COLO829 (cell line): ENCODE measurements around the gene TUBA4B.
"Not testable (repeated sequence)": the region's sequence is repeated elsewhere in the genome, so short reads cannot be mapped to it uniquely, and the experiment has no call there.

Source experiments
- DNase-seq: peaks from one replicate; pipeline ENCODE4 v3.0.0; 2012; ENCODE audit warnings: low spot score

TUBA4B gene

DNA sequence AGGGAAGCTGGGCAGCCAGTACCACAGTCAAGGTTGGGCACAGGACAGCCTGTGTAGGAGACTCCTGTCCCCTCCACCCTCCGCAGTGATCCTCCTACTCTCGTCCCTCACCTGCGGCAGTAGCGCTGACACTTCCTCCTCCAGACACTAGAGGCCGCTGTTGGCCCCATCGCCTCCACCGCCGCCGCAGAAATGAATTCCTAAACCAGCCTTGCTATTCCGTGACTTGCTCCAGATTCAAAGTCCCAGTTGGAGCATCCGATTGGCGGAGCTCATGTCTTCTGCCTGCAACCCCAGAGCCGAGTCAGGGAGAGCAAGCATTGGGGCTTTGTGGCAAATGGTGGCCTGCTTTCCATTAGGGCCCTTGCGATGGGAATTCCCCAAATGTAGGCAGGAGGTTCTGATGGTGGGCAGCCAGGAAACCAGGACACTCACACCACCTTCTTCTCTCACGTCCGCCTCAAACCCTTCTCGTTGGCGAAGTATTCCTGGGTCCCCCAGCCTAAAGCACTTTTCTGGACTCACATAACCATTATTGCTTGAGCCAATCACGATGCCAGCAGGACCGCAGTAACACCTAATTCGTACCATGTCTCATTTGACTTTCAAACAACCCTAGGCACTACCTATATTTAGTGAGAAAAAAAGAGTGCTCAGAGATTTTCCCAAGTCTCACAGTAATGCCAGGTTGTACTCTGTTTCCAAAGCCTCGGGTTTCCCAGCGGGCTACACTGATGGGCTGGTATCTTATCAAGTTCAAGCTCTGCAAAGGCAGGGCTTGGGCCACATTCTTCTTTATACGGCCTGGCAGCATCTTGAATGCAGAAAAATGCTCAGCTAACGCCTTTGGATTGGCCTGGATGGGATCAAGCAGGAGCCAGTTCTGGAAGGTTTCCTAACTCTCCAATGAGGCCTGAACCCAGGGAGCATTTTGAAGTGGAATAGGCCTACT, 24.9 kb downstream of the TUBA4B start:
- peak; percentile 79 for DNase-seq

- DNase-seq = no peak
Observed at GRCh38 chr2:219278655-219279150, 25.7 kb downstream of the TUBA4B start.

DNA sequence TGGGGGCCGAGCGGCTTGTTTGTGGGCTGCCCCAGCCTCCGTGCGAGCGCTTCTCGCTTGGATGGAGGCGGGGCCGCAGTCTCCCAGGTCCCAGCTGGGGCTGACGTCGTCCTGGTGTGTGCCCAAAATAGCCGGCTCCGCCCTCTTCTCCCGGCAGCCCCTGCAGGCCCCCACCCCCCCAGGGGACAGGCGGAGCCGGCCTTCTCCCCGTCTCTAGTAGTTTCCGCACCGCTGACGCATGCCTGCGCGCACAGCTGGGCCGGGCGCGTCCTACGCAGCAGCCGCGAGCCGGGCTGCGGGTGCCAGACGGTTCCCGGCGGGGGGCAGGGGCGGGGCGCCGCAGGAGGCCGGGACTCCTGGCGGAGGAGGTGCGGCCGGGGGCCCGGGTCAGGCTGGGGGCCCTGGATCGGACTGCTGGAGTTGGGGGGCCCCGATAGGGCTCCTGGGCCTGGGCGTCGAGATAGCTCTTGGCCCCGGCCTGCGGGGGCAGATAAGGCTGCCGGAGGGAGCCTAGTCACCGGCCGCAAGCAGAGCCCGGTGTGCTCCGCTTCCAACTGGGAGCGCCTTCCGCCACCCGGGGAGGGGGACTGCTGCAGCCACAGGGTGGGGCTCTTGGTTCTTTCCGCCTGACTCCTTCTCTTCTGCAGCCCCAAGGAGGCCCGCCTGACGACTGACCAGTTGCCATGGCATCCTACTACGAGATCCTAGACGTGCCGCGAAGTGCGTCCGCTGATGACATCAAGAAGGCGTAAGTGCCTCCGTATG, 26.3 kb downstream of the TUBA4B start, which contains the start of gene DNAJB2:
Gene DNAJB2, plus strand, starts transcription at position 216 of the 765 bp plus-strand sequence. Its CDS starts 468 bp downstream, at position 684.
- DNase-seq = peak; percentile 99

- DNase-seq = no peak
Observed at GRCh38 chr2:219279916-219280516, 27.0 kb downstream of the TUBA4B start.

DNA sequence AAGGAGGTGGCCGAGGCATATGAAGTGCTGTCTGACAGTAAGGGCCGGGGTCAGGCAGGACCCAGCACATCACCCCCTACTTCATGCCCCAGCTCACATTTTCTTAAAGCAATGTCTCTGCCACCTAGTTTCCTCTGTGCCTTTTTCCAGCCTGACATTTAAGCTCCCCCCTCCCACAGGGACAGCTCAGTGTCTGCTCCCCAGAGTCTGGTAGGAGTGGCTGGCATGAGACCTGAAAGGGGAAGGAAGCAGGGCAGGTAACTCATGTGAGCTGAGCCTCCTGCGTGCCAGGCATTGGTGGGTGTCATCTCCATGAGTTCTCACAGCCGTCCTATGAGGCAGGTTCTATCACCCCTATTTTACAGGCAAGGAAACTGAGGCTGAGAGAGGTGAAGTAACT, 27.6 kb downstream of the TUBA4B start:
- no peak for DNase-seq

GRCh38 chr2:219281588-219281987, 28.5 kb downstream of the TUBA4B start:
- DNase-seq = no peak

DNA sequence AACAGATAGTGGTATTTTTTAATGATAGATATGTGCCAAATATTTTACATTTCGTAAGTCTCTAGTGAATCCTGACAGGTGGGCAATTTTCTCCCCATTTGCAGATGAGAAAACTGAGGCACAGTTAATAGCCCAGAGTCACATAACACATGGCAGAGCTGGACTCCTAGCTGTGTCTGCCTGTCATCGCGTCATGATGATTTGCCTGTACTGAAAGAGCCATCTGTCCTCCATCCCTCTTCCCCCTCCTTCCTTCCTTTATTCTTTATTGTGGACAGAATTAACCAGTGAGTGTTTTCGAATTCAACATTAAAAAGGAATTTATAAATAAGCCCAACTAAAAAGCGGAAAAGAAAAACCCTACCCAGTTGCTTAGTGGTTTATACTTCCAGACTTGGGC, 29.3 kb downstream of the TUBA4B start:
- no peak for DNase-seq

GRCh38 chr2:219282943-219283581, 30.0 kb downstream of the TUBA4B start:
- no peak for DNase-seq

DNA sequence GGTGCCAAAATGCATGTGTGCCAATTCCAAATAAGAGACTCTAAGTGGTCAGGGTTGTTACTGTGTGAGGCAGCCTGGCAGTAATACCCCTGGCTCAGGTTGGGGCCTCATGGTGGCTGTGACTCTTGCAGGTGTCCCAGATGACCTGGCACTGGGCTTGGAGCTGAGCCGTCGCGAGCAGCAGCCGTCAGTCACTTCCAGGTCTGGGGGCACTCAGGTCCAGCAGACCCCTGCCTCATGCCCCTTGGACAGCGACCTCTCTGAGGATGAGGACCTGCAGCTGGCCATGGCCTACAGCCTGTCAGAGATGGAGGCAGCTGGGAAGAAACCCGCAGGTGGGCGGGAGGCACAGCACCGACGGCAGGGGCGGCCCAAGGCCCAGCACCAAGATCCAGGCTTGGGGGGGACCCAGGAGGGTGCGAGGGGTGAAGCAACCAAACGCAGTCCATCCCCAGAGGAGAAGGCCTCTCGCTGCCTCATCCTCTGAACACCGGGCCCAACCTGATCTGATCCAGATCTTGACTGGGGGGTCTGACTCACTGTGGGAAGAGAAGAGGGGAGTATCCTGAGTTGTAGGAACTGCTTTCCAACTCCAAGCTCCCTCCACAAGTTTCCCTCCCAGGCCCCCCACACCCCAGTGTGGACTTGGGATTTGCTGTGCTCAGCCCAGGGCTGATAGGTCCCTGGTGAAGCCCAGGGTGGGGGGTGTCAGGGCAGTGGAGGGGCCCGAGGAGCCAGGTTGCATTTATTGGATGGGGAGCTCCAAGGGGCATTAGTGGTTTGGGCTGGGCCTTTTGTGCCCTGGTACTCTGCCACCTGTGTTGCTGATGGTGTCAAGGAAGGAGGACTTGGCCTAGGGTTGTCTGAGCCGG, 31.7 kb downstream of the TUBA4B start:
- no peak for DNase-seq

DNA sequence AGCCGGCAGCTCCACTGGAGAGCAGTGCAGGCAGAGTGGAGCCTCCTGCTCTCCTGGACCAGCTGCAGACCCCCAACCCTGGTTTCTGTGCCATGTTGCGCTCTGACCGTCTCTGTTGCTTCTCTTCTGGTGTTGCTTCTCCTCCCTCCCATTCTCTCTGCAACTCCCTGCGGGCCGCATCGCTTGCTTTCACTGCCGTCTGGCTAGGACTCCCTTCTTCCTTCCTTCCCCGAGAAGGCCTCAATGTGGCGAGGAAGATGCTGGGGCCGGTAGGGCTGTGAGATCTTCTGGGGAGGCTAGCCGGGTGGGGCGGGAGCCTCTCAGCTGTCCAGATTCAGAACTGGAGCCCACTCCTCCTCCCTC, 32.3 kb downstream of the TUBA4B start:
- DNase-seq = no peak

GRCh38 chr2:219285894-219286425, 32.9 kb downstream of the TUBA4B start:
- no peak for DNase-seq

- no peak for DNase-seq
Observed at GRCh38 chr2:219286436-219287115, 33.5 kb downstream of the TUBA4B start.

DNA sequence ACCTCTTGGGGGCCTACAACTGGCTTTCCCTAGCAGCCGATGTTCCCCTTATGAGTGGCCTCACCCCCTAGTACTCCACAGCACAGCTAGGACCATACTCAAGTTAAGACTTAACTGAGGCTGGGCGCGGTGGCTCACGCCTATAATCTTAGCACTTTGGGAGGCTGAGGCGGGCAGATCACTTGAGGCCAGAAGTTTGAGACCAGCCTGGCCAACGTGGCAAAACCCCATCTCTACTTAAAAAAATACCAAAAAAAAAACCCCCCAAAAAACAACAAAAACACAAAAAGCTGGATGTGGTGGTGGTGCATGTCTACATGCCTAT, 34.0 kb downstream of the TUBA4B start:
- DNase-seq = not testable (repeated sequence)

- no peak for DNase-seq
Observed at GRCh38 chr2:219287580-219288265, 34.7 kb downstream of the TUBA4B start.

GRCh38 chr2:219289195-219289536, 36.1 kb downstream of the TUBA4B start:
- no peak for DNase-seq

DNA sequence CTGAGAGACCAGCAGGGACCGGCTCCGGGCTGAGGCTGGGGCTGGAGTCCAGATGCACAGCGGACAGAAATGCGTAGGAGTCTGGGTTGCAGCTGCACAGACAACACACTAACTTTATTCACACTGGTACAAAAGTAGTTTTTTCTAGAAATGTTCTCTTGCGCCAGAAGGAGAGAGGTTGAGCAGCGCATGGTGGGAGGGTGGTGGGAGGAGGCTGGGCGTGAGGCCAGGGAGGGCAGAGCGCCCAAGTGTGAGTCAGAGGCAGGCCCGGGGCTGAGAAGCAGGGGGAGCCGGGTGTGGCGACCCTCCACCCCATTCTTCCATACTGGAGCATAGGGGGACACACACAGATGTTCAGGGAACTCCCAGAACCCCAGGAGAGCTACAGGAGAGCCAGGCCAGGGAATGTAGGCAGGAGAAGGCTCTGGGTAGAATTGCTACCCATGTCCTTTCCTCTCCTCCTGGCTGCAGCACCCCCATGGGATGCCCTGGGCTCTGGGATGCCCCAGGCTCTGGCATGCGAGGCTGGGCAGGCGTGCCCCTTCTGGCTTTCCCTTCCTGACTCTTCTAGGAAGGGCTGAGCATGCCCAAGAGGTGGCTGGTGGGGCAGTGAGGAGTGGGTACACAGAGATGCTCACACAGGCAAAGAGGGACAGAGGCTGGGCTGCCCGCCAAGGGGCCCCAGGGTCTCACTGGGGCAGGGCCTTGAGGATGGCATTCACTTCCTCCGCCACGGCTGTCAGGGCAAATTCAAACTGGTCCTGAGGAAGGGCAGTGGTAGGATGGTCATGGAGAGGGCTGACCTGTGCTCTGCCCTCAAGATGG, 36.7 kb downstream of the TUBA4B start:
- peak; percentile 93 for DNase-seq

DNA sequence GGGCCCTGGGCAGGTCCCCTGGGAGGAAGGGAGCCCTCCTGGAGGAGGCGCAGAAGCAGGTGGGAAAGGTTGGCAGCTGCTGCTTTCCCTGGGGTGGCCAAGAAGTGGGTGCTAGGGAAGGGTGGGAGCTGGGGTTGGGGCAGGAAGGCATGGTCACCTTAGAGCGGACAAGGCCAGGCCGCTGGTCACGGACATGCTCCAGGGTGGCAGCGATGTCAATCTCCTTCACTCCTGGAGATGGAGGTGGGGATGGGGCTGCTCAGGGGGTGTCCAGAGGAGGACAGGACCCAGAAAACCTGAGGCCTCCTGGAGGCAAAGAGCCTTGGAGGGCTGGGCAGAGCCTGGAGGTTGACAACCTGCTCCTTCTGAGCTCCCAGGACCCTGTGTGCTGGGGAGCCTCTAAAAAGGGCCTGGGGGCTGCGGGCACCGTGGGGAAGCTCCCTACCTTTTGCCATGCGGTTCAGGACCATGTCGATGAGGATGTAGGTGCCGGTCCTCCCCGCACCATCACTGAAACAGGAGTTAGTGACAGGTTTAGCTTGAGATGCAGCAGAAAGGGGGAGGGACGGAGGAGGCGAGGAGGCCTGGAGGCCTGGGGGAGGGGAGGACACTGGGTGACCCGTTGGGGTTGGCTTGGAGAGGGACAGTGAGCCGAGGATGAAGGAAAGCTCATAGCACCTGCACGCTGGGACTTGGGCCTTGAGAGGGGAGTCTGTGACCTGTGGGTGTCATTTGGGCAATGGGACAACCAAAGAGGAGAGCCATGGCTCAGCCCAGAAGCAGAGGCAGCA, 37.5 kb downstream of the TUBA4B start:
- DNase-seq = no peak

DNA sequence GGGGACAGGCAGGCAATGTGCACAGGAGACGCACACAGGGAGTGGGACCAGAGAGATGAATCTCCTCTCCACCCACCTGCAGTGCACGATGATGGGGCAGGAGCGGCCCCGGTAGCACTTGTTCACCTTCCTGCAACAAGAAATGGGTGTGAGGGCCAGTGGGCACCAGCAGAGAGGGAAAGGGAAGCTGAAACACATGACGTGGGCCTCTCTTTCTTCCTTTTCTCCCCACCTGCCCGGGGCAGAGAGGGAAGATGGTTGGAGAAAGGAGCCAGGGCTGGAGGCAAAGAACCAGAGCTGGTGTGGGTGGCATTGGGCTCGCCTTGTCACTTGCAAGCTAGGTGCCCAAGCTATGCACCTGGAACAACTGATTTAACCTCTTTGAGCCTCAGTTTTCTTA, 38.4 kb downstream of the TUBA4B start:
- DNase-seq = no peak
